Measurements from ENCODE around the gene RRP12.
"Not testable (repeated sequence)": the region's sequence is repeated elsewhere in the genome, so short reads cannot be mapped to it uniquely, and the experiment has no call there.

Gene RRP12

GRCh38 chr10:97400665-97401454 lies at the start of gene RRP12:
Gene RRP12 (minus strand): TSS chr10:97401340. CDS start chr10:97401231, 109 bp downstream.
- Mint-ChIP-seq H3K9me3 (no peaks in the 10 kb centered on the region), H3K27ac (peak within 1 kb of the TSS; percentile 95 to 98), H3K4me3 (peak within 1 kb of the TSS; percentile 95 to 99), H3K4me1 (peaks cover 19% of the 10 kb centered on the region), H3K27me3 (no peaks in the 10 kb centered on the region)
- ATAC-seq (peak; percentile 100), DNase-seq (peak; percentile 74 to 87)

DNA sequence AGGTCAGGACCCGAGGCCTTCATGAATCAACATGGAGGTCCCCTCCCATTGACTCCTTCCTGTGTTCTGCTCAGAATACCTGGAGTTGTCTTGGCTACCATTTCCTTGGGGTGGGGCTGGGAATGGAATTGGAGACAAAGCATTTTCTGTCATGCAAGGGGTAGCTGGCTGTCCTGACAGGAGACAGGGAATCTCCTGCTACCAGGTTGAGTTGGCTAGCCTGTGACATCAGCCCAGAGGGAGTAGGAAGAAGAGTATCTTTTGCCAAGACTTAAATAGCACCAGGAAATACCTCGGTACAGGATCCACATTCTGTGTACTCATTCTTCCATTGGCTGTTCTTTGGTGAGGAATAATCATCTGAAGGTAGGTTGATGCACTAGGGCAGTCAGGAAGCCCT lies 49.7 kb upstream of the RRP12 start:
- DNase-seq (no peak), ATAC-seq (no peak)
- Mint-ChIP-seq H3K27me3 (no peaks in the 10 kb centered on the region), H3K4me1 (peaks cover 80% of the 10 kb centered on the region), H3K27ac (peak overlapping the region in 1 of 2 donors; percentile 88), H3K4me3 (no peak overlapping the region), H3K9me3 (no peaks in the 10 kb centered on the region)

DNA sequence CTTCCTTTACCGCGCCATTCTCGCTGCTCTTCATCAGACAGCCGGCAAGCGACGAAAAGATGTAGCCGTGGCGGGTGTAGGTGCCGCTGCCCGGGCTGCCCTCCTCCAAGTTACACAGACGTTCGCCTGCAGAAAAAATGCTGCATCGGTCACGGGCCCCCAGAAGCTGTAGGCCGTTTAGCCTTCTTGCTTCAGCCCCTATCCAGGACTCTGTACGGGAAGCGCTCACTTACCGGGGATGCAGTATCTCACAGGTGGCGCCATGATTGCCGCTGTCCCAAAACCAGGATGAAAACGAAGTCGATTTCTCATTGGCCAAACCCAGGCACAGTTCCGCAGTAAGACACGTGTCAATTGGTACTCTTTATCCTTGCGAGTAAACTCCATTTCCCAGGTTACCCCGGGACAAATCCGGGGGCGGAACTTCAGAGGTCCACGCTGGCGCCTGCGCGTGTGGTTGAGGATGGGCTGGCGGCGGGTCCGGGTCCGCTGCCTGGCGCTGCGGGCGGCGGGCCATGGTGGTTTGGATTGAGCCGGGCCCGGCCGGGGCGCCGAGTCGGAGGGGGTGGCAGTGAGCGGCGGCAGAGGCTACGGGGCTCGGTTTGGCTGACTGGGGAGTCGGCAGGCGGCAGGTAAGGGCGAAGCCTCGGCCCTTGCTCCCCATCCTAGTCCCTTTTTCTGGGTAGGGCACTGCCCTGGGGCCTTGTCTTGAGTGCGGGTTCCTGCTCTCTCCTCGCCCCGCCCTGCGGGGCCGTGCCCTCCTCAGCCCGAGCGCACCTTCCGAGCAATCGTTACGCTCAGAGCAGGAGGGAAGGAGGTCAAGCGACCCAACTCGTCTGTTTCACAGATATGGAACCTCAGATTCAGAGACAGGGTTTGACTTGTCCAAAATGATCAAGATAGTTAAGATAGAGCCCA lies 44.8 kb upstream of the RRP12 start, which contains the start of the genes EXOSC1 and ZDHHC16:
TSS of gene EXOSC1 (minus strand) at position 285 of the 918 bp plus-strand sequence. CDS start at position 264, 21 bp downstream.
TSS of gene ZDHHC16 (plus strand) at position 454 of the 918 bp plus-strand sequence. CDS start 5,501 bp downstream, outside the sequence.
- DNase-seq (peak; percentile 87 to 92), ATAC-seq (peak; percentile 97)
- peak within 1 kb of the TSS; percentile 90 to 99 for H3K27ac Mint-ChIP-seq
- H3K4me1 Mint-ChIP-seq: peaks cover 70% of the 10 kb centered on the region
- H3K27me3 Mint-ChIP-seq: no peaks in the 10 kb centered on the region
- peak within 1 kb of the TSS; percentile 98 to 99 for H3K4me3 Mint-ChIP-seq
- H3K9me3 Mint-ChIP-seq: no peaks in the 10 kb centered on the region

GRCh38 chr10:97445357-97445721 lies 44.2 kb upstream of the RRP12 start:
- no peaks in the 10 kb centered on the region for H3K9me3 Mint-ChIP-seq
- ATAC-seq (peak; percentile 0), DNase-seq (no peak)
- H3K27ac Mint-ChIP-seq: peak overlapping the region; percentile 90 to 99
- peak overlapping the region; percentile 98 to 99 for H3K4me3 Mint-ChIP-seq
- peaks cover 63% of the 10 kb centered on the region for H3K4me1 Mint-ChIP-seq
- no peaks in the 10 kb centered on the region for H3K27me3 Mint-ChIP-seq

DNA sequence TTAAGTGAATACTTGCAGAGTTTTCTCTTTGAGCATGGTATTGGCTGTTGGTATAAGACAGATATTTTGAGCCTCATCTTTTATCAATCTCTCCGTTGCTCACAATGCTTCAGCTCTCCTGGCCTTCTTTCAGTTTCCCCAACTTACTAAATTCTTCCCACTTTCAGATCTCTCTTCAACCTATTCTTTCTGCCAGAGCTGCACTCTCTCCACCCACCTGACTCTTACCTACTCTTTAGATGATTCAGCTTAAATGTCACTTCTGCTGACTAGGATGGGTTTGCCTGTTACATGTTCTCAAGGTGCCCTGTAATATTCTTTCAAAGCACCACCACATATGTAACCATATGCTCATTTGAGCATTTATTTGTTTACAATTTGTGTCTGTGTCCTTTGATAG lies 43.1 kb upstream of the RRP12 start:
- Mint-ChIP-seq H3K27me3 (no peaks in the 10 kb centered on the region), H3K4me1 (peaks cover 60% of the 10 kb centered on the region), H3K9me3 (no peaks in the 10 kb centered on the region), H3K4me3 (peak overlapping the region; percentile 98 to 99), H3K27ac (peak overlapping the region in 1 of 2 donors; percentile 4)
- no peak for DNase-seq
- ATAC-seq: no peak

- ATAC-seq (no peak), DNase-seq (no peak)
- H3K4me1 Mint-ChIP-seq: peaks cover 42% of the 10 kb centered on the region
- no peaks in the 10 kb centered on the region for H3K27me3 Mint-ChIP-seq
- no peak overlapping the region for H3K4me3 Mint-ChIP-seq
- no peaks in the 10 kb centered on the region for H3K9me3 Mint-ChIP-seq
- H3K27ac Mint-ChIP-seq: no peak overlapping the region
Measured at GRCh38 chr10:97442277-97442676, 41.1 kb upstream of the RRP12 start.

- no peak for DNase-seq
- H3K4me3 Mint-ChIP-seq: no peak overlapping the region
- peaks cover 6% of the 10 kb centered on the region for H3K4me1 Mint-ChIP-seq
- no peaks in the 10 kb centered on the region for H3K27me3 Mint-ChIP-seq
- ATAC-seq: peak; percentile 11
- no peak overlapping the region for H3K27ac Mint-ChIP-seq
- no peaks in the 10 kb centered on the region for H3K9me3 Mint-ChIP-seq
Measured at GRCh38 chr10:97435211-97435610, 34.1 kb upstream of the RRP12 start.

GRCh38 chr10:97434557-97434956 lies 33.4 kb upstream of the RRP12 start:
- DNase-seq: no peak
- ATAC-seq: peak; percentile 63
- Mint-ChIP-seq H3K27me3 (no peaks in the 10 kb centered on the region), H3K4me1 (peaks cover 13% of the 10 kb centered on the region), H3K27ac (no peak overlapping the region), H3K9me3 (no peaks in the 10 kb centered on the region), H3K4me3 (no peak overlapping the region)

GRCh38 chr10:97434055-97434454 lies 32.9 kb upstream of the RRP12 start:
- Mint-ChIP-seq H3K4me3 (no peak overlapping the region), H3K4me1 (peaks cover 18% of the 10 kb centered on the region), H3K27ac (no peak overlapping the region), H3K9me3 (no peaks in the 10 kb centered on the region), H3K27me3 (no peaks in the 10 kb centered on the region)
- DNase-seq (no peak), ATAC-seq (peak; percentile 27)

GRCh38 chr10:97428572-97428981 lies 27.4 kb upstream of the RRP12 start:
- peaks cover 34% of the 10 kb centered on the region for H3K4me1 Mint-ChIP-seq
- H3K27me3 Mint-ChIP-seq: no peaks in the 10 kb centered on the region
- peak overlapping the region; percentile 78 to 82 for H3K4me3 Mint-ChIP-seq
- ATAC-seq (no peak), DNase-seq (no peak)
- H3K9me3 Mint-ChIP-seq: no peaks in the 10 kb centered on the region
- peak overlapping the region; percentile 67 to 93 for H3K27ac Mint-ChIP-seq

- Mint-ChIP-seq H3K9me3 (no peaks in the 10 kb centered on the region), H3K4me1 (peaks cover 43% of the 10 kb centered on the region), H3K27ac (peak overlapping the region; percentile 92 to 96), H3K4me3 (peak overlapping the region; percentile 78 to 87), H3K27me3 (no peaks in the 10 kb centered on the region)
- DNase-seq: no peak
- ATAC-seq: peak; percentile 55
Measured at GRCh38 chr10:97427571-97428179, 26.5 kb upstream of the RRP12 start.

- Mint-ChIP-seq H3K27ac (peak overlapping the region; percentile 96 to 97), H3K4me1 (peaks cover 49% of the 10 kb centered on the region), H3K27me3 (no peaks in the 10 kb centered on the region), H3K9me3 (no peaks in the 10 kb centered on the region), H3K4me3 (peak overlapping the region; percentile 78 to 87)
- ATAC-seq (no peak), DNase-seq (no peak)
Measured at GRCh38 chr10:97426776-97427570, 25.8 kb upstream of the RRP12 start.

GRCh38 chr10:97425964-97426775 lies 25.0 kb upstream of the RRP12 start, which contains the start of gene PGAM1:
Gene PGAM1 (plus strand): TSS chr10:97426191. CDS start chr10:97426308, 117 bp downstream.
- Mint-ChIP-seq H3K27me3 (no peaks in the 10 kb centered on the region), H3K4me1 (peaks cover 57% of the 10 kb centered on the region), H3K9me3 (no peaks in the 10 kb centered on the region), H3K27ac (peak within 1 kb of the TSS; percentile 96 to 97), H3K4me3 (peak within 1 kb of the TSS; percentile 78 to 87)
- ATAC-seq (peak; percentile 86), DNase-seq (peak; percentile 98)

GRCh38 chr10:97423757-97424098 lies 22.6 kb upstream of the RRP12 start:
- not testable (repeated sequence) for ATAC-seq, DNase-seq, H3K9me3 Mint-ChIP-seq, H3K27me3 Mint-ChIP-seq
- H3K27ac Mint-ChIP-seq: peak overlapping the region; percentile 54 to 95
- H3K4me1 Mint-ChIP-seq: peaks cover 68% of the 10 kb centered on the region
- peak overlapping the region; percentile 77 to 79 for H3K4me3 Mint-ChIP-seq

All from stimulated activated naive CD8-positive, alpha-beta T cell treated with anti-CD3 and anti-CD28 coated beads, Interleukin-15, amount 100 ng/mL, for 72 hours (primary cell).